ENCODE measurements around the gene SYNE2. TPM values are rescaled to one million over a fixed set of nuclear protein-coding genes. Genes with fewer than 3 reads are reported as not detected.

SYNE2 gene
- total and polyA plus RNA-seq, 4 donors: 12.0 to 79.9 (median 19.5) TPM

DNA sequence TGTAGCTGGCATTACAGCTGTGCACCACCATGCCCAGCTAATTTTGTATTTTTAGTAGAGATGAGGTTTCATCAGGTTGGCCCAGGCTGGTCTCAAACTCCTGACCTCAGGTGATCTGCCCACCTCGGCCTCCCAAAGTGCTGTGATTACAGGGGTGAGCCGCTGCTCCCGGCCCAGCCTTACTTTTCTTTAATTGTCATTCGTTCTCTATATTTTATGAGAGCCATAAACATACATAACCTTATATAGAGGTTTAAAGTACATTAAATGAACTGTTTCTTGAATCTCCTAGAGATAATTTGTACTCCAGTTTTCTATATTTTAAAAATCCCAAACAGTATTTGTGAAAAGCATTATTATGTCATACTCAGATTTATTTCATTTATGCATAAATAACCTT lies 98.6 kb downstream of the SYNE2 start:
- H3K9ac ChIP-seq (ENCODE audit: low read depth in 1 of 2, low read length in 2 of 2): no peak overlapping the region
- no peaks in the 10 kb centered on the region for H3K4me1 ChIP-seq (ENCODE audit: control insufficient read depth in 4 of 4, insufficient read depth in 4 of 4, low read length in 3 of 4)
- H3K9me3 ChIP-seq (ENCODE audit: control insufficient read depth in 4 of 4, low read length in 3 of 4): no peaks in the 10 kb centered on the region
- no peak for DNase-seq (ENCODE audit: low spot score)
- no peaks in the 10 kb centered on the region for H3K27me3 ChIP-seq (ENCODE audit: control insufficient read depth in 4 of 4, insufficient read depth in 4 of 4, low read length in 3 of 4)
- no peak overlapping the region for H3K27ac ChIP-seq (ENCODE audit: low read depth in 1 of 2, low read length in 2 of 2)
- H3K36me3 ChIP-seq (ENCODE audit: control insufficient read depth in 4 of 4, insufficient read depth in 3 of 4, low read depth in 1 of 4, low read length in 3 of 4): peaks cover 0 to 12% (median 3%) of the 10 kb centered on the region in 4 donors
- no peak overlapping the region for H3K4me3 ChIP-seq (ENCODE audit: low read depth in 1 of 3, low read length in 3 of 3)
- TF ChIP-seq EGR1 (IDR thresholded peaks at IDR 0.05; ENCODE audit: low read depth in 2 of 2) (no peak), RXRA (IDR thresholded peaks at IDR 0.05) (no peak), HNF4A (conservative IDR thresholded peaks at IDR 0.05) (no peak), TAF1 (conservative IDR thresholded peaks at IDR 0.05) (no peak), JUND (IDR thresholded peaks at IDR 0.05) (no peak), SP1 (IDR thresholded peaks at IDR 0.05) (no peak)
- TF ChIP-seq, protein P1, sequence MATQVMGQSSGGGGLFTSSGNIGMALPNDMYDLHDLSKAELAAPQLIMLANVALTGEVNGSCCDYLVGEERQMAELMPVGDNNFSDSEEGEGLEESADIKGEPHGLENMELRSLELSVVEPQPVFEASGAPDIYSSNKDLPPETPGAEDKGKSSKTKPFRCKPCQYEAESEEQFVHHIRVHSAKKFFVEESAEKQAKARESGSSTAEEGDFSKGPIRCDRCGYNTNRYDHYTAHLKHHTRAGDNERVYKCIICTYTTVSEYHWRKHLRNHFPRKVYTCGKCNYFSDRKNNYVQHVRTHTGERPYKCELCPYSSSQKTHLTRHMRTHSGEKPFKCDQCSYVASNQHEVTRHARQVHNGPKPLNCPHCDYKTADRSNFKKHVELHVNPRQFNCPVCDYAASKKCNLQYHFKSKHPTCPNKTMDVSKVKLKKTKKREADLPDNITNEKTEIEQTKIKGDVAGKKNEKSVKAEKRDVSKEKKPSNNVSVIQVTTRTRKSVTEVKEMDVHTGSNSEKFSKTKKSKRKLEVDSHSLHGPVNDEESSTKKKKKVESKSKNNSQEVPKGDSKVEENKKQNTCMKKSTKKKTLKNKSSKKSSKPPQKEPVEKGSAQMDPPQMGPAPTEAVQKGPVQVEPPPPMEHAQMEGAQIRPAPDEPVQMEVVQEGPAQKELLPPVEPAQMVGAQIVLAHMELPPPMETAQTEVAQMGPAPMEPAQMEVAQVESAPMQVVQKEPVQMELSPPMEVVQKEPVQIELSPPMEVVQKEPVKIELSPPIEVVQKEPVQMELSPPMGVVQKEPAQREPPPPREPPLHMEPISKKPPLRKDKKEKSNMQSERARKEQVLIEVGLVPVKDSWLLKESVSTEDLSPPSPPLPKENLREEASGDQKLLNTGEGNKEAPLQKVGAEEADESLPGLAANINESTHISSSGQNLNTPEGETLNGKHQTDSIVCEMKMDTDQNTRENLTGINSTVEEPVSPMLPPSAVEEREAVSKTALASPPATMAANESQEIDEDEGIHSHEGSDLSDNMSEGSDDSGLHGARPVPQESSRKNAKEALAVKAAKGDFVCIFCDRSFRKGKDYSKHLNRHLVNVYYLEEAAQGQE (IDR thresholded peaks at IDR 0.05): no peak
- TF ChIP-seq, protein P2, sequence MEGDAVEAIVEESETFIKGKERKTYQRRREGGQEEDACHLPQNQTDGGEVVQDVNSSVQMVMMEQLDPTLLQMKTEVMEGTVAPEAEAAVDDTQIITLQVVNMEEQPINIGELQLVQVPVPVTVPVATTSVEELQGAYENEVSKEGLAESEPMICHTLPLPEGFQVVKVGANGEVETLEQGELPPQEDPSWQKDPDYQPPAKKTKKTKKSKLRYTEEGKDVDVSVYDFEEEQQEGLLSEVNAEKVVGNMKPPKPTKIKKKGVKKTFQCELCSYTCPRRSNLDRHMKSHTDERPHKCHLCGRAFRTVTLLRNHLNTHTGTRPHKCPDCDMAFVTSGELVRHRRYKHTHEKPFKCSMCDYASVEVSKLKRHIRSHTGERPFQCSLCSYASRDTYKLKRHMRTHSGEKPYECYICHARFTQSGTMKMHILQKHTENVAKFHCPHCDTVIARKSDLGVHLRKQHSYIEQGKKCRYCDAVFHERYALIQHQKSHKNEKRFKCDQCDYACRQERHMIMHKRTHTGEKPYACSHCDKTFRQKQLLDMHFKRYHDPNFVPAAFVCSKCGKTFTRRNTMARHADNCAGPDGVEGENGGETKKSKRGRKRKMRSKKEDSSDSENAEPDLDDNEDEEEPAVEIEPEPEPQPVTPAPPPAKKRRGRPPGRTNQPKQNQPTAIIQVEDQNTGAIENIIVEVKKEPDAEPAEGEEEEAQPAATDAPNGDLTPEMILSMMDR (IDR thresholded peaks at IDR 0.05; ENCODE audit: low read depth, low read length, missing input control): no peak
- TF ChIP-seq, protein P3, sequence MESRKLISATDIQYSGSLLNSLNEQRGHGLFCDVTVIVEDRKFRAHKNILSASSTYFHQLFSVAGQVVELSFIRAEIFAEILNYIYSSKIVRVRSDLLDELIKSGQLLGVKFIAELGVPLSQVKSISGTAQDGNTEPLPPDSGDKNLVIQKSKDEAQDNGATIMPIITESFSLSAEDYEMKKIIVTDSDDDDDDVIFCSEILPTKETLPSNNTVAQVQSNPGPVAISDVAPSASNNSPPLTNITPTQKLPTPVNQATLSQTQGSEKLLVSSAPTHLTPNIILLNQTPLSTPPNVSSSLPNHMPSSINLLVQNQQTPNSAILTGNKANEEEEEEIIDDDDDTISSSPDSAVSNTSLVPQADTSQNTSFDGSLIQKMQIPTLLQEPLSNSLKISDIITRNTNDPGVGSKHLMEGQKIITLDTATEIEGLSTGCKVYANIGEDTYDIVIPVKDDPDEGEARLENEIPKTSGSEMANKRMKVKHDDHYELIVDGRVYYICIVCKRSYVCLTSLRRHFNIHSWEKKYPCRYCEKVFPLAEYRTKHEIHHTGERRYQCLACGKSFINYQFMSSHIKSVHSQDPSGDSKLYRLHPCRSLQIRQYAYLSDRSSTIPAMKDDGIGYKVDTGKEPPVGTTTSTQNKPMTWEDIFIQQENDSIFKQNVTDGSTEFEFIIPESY (IDR thresholded peaks at IDR 0.05): no peak
- TF ChIP-seq, protein P4, sequence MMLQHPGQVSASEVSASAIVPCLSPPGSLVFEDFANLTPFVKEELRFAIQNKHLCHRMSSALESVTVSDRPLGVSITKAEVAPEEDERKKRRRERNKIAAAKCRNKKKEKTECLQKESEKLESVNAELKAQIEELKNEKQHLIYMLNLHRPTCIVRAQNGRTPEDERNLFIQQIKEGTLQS (IDR thresholded peaks at IDR 0.05): no peak
- 78% methylated on average over 4 of the region's 4 CpGs for WGBS

DNA sequence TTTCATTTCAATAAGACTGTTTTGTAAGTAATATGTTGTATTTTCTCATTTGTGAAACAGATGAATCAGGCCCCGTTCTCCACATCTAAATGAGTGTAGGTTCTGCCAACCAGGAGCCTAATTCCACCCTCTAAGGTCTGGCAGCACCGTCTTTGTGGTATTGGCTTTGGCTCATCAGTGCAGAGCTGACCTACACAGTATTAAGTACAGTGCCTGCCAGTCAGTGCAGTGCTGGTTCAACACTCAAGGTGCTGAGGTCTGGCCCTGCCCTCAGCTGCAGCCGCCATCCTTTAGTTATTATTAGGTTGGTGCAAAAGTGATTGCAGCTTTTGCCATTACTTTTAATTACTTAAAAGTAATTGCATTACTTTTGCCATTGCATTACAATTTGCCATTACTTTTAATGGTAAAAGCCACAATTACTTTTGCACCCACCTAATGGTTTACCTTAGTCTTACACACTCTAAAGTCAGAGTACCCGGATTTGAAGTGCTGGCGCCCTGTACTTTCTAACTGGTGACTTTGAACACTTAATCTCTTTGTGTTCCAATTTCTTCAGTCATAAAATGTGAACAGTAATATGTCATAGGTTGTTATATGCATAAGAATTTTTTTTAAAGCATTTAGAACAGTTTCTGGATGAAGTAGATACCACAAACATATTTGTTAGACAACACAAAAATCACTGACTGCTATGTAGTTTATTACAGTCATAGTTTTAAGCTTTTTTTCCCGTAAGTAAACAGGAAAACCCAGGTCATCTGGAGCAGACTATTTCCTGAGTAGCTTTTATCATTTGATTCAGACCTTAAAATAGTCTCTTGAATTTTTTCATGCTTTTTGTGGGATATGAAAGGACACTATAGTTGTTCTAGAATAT lies 99.5 kb downstream of the SYNE2 start:
- Histone ChIP-seq H3K4me3 (ENCODE audit: low read depth in 1 of 3, low read length in 3 of 3) (no peak overlapping the region), H3K36me3 (ENCODE audit: control insufficient read depth in 4 of 4, insufficient read depth in 3 of 4, low read depth in 1 of 4, low read length in 3 of 4) (peaks cover 0 to 12% (median 3%) of the 10 kb centered on the region in 4 donors)
- peak; percentile 51 for TF ChIP-seq NR2F2 (IDR thresholded peaks at IDR 0.05)
- TF ChIP-seq GABPA (IDR thresholded peaks at IDR 0.05 in 1 of 2, conservative IDR thresholded peaks at IDR 0.05 in 1 of 2): no peak
- TF ChIP-seq RAD21 (IDR thresholded peaks at IDR 0.05): peak in 1 of 2 donors; percentile 8

More for the DNA sequence above, 99.5 kb downstream of the SYNE2 start:
- Histone ChIP-seq H3K27me3 (ENCODE audit: control insufficient read depth in 4 of 4, insufficient read depth in 4 of 4, low read length in 3 of 4) (no peaks in the 10 kb centered on the region), H3K9ac (ENCODE audit: low read depth in 1 of 2, low read length in 2 of 2) (no peak overlapping the region), H3K9me3 (ENCODE audit: control insufficient read depth in 4 of 4, low read length in 3 of 4) (no peaks in the 10 kb centered on the region), H3K4me1 (ENCODE audit: control insufficient read depth in 4 of 4, insufficient read depth in 4 of 4, low read length in 3 of 4) (no peaks in the 10 kb centered on the region), H3K27ac (ENCODE audit: low read depth in 1 of 2, low read length in 2 of 2) (no peak overlapping the region)
- 80% methylated on average over 6 of the region's 6 CpGs for WGBS
- DNase-seq (ENCODE audit: low spot score): no peak

Data from liver (tissue), 9 donors.